Fibroblast of upper back skin (primary cell): Measurements from ENCODE around the gene PSMD13.

Source experiments
- DNase-seq: peaks from one replicate; pipeline ENCODE4 v3.0.0-alpha.2; 2013

Gene PSMD13

DNA sequence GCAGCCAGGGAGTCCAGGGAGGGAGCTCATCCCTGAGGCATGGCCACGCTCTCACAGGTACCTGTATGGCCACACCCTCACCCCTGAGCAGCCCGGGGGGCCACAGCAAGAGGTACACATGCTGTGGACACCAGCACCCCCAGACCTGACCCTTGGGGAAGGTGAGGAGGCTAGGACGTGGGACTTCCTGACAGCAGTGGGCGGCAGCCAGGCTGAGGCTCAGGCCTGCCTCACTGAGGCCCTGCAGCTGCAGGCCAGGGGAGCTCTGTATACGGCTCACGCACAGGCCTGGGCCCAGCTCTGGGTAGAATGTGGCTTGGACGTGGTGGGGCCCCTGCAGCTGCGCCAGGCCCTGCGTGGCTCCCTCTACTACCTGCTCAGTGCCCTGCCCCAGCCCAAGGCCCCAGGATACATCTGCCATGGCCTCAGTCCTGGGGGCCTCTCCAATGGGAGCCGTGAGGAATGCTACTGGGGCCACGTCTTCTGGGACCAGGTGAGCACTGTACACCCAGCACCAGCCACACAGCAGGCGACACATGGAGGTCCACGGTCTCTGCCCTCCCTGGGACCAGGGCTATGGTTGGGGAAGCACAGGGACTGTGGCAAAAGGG lies 54.0 kb downstream of the PSMD13 start:
- no peak for DNase-seq

GRCh38 chr11:291281-292210 lies 54.8 kb downstream of the PSMD13 start:
- no peak for DNase-seq

DNA sequence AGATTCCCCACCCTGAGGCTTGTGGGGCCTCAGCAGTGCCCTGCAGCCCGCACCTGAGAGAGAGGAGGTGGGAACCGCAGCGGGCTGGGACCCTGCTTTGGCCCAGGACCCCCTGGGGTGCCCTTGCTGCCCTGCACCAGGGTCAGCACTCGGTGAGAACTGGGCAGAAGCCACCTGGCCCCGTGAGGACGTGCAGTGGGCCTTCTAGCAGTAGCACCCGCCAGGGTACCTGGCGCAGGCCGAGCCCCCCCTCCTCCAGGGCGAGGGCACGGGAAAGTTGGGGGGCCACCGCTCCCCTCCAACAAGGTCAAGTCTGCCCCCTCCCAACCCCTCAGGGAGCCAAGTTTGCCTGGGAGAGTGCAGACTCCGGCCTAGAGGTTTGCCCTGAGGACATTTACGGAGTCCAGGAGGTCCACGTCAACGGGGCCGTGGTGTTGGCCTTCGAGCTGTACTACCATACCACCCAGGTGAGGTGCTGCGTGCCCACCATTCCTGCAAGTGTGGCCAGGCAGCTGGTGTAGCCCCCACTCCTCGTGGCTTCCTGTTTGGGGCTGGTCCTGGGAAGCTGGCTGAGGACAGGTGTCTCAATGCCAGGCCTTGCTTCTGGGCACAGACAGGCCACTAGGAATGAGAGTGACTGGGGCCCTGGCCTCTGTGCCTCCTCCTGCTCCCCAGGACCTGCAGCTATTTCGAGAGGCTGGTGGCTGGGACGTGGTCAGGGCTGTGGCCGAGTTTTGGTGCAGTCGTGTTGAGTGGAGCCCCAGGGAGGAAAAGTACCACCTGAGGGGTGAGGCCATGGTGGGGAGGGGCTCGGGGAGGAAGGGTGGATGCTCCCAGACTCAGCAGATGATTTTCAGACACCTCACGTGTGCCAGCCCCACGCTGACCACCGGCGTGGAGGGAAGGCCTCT lies 55.7 kb downstream of the PSMD13 start:
- no peak for DNase-seq

GRCh38 chr11:293271-293851 lies 56.6 kb downstream of the PSMD13 start:
- no peak for DNase-seq

DNA sequence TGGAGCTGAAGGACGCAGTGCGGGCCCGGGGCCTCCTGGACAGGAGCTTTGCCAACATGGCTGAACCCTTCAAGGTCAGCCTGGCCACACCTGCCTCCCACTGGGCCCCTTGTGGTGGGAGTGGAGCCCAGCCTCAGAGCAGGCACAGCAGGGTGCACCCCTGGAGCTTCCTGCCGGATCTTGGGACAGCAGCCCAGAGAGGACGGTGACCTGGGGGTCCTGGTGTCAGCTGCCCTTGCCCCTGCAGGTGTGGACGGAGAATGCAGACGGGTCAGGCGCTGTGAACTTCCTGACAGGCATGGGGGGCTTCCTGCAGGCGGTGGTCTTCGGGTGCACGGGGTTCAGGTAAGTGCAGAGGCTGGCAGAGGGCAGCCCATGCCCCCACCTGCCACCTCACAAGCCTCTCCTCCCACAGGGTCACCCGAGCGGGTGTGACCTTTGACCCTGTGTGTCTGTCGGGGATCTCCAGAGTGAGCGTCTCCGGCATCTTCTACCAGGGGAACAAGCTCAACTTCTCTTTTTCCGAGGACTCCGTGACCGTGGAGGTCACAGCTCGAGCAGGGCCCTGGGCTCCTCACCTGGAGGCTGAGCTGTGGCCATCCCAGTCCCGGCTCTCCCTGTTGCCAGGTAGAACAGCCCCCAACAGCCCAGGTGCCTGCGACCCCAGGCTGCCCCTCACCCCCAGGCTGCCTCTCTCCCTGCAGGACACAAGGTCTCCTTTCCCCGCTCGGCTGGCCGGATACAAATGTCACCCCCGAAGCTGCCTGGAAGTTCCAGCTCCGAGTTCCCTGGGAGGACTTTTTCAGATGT lies 57.3 kb downstream of the PSMD13 start:
- DNase-seq = no peak

DNA sequence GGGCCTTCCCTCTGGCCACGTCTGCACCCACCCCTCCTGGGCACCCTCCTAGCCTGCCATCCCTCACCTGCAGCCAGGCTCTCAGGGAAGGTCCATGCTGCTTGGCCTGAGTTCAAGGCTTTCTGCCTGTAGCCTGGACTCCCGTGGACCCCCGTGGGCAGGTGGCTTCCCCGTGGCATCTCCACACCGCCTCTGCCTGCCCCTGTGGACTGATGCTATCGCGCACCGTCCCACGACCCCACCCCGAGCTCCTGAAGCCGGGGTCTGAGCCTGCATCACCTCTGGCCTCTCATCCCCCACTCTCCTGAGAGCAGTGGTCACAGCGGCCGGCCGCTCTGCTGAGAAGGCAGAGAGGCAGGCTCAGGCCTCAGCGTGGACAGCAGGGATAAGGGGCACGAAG lies 58.0 kb downstream of the PSMD13 start:
- DNase-seq = no peak

DNA sequence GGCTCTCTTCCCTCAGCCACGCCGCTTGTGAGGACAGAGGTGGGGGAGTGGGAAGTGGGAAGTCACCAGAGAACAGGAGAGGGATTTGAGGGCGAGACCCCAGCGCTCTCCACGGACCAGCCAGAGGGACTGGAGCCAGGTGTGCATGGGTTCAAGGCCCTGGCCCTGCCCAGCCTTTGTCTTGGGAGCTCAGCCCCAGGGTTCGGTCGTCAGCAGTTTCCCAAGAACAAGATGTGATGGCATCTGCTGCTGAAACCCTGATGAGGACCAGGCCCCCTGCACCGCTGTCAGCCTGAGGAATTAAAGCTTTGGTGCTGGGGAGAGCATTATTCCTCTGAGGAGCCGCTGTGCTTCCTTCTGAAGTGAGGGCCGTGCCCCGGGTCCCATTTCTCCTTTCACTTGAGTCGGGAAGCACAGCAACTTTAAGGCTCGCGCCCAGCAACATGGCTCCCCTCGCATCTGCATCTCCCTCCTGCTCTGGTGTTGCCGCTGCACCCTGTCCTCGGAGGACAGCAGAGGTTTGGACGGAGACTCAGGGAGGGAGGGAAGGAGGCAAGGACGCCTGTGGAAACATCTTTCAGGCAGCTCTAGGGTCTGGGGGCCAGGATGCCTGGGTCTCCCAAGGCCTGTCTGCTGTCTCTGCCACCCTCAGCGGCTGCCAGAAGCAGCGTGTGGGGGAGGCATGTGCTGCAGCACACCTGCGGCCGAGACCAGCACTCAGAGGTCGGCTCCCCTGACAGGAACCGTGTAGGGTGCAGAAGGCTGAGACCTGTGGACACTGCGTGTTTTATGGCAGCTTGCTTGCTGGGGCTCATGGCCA lies 58.8 kb downstream of the PSMD13 start:
- DNase-seq = no peak

DNA sequence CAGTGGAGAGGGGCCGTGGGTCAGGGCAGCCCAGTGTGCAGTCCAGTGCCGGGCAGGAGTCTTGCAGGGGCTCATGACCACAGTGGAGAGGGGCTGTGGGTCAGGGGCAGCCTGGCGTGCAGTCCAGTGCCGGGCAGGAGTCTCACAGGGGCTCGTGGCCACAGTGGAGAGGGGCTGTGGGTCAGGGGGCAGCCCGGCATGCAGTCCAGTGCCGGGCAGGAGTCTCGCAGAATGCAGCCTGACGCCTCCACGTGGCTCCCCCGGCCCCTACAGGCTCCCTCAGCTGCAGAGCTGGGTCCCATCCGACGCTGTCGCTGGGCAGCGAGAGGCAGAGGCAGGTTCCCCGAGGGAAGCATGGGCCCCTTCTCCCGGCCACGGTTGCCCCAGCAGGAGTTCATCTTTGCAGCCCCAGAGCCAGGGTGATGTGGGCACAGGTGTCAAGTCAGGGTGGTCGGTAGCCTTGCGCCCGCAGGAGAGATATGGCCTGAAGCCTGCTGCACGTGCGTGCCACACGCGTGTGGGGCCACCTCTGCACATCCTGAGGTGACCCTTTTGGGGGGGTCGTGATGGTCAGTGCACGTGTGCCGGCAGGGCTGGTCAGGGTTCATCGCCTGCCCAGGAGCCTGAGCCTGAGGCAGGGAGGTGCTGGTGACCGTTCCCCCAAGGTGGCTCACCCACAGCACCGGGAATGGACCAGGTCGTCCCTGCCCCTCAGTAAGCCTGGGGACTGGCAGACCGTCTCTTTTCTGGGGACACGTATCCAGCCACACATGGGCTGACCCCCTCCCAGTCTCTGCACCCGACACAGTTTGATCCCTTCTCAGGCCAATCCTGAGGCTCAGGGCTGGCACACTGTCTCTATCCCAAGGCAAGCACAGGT lies 59.6 kb downstream of the PSMD13 start:
- DNase-seq = no peak

- DNase-seq = no peak
These were observed 60.3 kb downstream of the PSMD13 start for GRCh38 chr11:297051-297585.

DNA sequence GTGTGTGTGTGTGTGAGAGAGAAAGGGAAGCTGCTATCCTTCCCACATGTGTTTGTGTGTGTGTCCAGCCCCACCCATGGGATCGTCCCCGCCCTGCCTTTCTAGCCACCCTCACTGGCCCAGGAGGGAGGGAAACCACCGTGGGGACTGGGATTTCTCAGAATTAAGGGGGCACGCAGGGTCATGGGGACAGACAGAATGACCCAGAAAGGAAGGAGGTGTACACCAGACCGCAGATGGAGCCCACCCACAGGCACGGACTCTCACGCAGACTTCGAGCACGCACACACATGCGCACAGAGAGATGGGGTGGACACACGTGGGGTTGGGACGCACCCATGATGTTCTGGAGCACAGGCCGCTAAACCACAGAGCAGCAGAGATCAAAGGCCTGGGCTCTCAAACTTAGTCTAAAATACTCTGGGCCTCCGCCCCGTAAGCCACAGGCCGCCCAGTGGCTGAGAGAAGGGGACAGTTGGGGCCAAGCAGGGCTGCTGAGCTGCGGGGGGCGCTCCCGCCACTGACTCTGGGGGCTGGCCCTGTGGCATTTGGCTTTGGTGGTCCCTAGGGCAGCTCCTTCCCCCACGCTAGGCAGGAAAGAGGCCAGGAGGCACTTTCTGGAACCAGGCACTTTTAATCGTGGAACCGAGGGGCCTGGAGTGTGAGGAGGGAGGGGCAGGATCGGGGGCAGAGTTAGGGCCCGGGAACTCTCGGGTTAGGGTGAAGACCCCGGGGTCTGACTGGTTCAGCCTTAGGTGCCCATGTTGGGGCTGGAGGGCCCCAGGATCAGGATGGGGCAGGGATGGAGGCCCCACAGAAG lies 61.0 kb downstream of the PSMD13 start:
- peak; percentile 48 for DNase-seq

DNA sequence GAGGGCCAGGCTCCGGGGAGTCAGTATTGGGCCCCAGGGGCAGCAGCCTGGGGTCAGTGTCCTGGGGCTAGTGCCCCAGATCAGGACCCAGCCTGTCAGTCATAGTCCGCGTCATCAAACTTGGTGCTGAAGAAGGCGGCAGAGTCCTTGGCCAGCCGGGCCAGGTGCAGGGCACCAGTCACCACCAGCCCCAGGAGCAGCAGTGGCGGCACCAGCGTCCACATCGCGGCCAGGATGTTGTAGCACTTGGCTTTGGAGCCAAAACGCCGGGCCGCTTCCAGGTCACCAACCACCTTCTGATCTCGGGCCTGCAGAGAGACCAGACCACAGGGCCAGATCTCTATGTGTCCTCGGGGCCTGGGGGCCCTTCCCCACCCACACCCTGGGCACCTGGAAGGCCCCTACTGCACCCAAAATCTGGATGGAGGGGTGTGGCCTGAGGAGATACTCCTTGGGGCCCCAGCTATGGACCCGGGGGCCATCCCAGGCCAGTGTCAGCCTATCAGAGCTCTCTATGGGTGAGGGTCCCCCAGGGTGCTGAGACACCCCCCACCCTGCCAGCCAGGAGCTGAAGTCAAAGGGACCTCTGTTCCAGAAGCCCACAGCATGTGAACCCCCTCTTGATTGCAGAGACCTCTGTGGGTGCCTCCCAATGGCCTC lies 61.8 kb downstream of the PSMD13 start:
- no peak for DNase-seq

DNA sequence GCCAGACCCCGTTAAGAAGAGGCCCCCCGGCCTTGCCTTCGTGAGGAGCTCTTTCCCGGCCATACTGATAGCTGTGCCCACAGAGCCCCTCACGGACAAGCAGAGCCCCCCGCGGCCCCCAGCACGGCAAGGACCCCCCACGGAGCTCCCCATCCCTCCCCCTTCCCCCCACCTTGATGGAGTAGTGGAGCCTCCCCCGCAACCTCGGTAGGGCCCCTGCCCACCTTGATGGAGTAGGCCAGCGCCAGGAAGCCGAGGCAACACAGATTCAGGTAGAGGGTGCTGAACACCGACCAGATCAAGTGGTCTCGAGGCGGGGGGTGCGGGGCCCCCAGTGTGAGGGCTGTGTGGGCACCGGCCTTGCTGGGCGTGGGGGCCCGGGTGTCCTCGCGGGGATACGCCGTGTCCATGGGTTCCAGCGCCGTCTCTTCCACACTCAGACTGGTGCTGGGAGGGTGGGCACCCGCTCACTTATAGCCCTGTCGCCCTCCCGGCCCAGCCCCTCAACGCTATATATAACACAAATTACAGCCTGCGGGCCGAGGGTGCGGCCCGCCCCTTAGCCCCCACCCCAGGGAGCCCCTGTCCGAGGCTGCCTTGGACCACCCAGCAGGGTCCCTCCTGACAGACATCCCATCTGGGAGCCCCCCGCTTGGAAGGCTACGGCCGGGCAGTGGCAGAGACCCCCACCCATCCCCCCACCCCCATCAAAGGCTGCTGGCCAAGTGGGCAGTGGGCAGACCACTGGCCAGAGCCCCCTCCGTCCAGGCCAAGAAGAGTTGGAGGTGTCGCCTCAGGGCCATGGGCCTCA lies 62.5 kb downstream of the PSMD13 start, which contains the start of gene IFITM5:
Gene IFITM5 (minus strand): TSS at position 446 of the 811 bp plus-strand sequence. CDS start 36 bp downstream, at position 410.
- DNase-seq = no peak

GRCh38 chr11:299951-300735 lies 63.4 kb downstream of the PSMD13 start:
- peak; percentile 25 for DNase-seq
